ENCODE results near the gene MAP7D1.

GRCh38 chr1:36174713-36175112, 18.8 kb downstream of the MAP7D1 start:
- TF ChIP-seq EP300 (IDR thresholded peaks at IDR 0.05) (no peak), CTCF (IDR thresholded peaks at IDR 0.05) (no peak), POLR2A (IDR thresholded peaks at IDR 0.05) (no peak), POLR2AphosphoS5 (IDR thresholded peaks at IDR 0.05) (no peak)
